PC-3 (cell line): ENCODE measurements around the gene NR2C2AP. TPM values are rescaled to one million over a fixed set of nuclear protein-coding genes. Genes with fewer than 3 reads are reported as not detected.

Experiments
- ATAC-seq: fragments of 200-7000 bp; cut with Tn5 transposase; 2 replicates; pipeline ENCODE4 v1.9.1; 2020; ENCODE audit warnings: mild to moderate bottlenecking, moderate library complexity
- BruUV-seq: library from RNA; stranded (reverse); fragments of 400-500 nt; replicated peaks from 2 replicates; lab custom pipeline; 2021; lab: Mats Ljungman, UMichigan
- CTCF ChIA-PET: fragments of 300-600 bp; sonication (Branson Sonifier 250); formaldehyde crosslinking; loops from one replicate; lab custom pipeline; 2022; ENCODE audit warnings: antibody characterized with exemption; lab: Charles Lee
- POLR2A ChIA-PET: fragments of 300-600 bp; sonication (Branson Sonifier 250); formaldehyde crosslinking; loops from one replicate; lab custom pipeline; 2022; ENCODE audit warnings: antibody characterized with exemption; ENCODE audit not compliant: unreplicated experiment; lab: Charles Lee
- DNase-seq: peaks from one replicate; pipeline ENCODE4 v3.0.0-alpha.2; 2015
- H2AFZ ChIP-seq: fragments of 300-600 bp; sonication (generic); 2 replicates; pipeline ENCODE4 v1.6.0; 2016; ENCODE audit warnings: antibody characterized with exemption, low read length
- H3F3A ChIP-seq: fragments of 300-600 bp; sonication (generic); one replicate; pipeline ENCODE4 v1.6.0; 2017; ENCODE audit warnings: antibody characterized with exemption, low read length, control low read depth, mild to moderate bottlenecking; ENCODE audit not compliant: unreplicated experiment
- H3K27ac ChIP-seq: fragments of 300-600 bp; sonication (generic); 2 replicates; pipeline ENCODE4 v1.5.1; 2016; ENCODE audit warnings: mild to moderate bottlenecking, low read length
- H3K27me3 ChIP-seq: fragments of 300-600 bp; sonication (generic); 2 replicates; pipeline ENCODE4 v1.6.1; 2016; ENCODE audit warnings: low read length, mixed read lengths
- H3K36me3 ChIP-seq: fragments of 300-600 bp; sonication (generic); 2 replicates; pipeline ENCODE4 v1.6.1; 2016; ENCODE audit warnings: low read depth, mixed run types, low read length, mixed read lengths
- H3K4me1 ChIP-seq: fragments of 300-600 bp; sonication (generic); 2 replicates; pipeline ENCODE4 v1.5.1; 2016; ENCODE audit warnings: low read length; ENCODE audit not compliant: insufficient read depth
- H3K4me2 ChIP-seq: fragments of 300-600 bp; sonication (generic); 2 replicates; pipeline ENCODE4 v1.6.0; 2016; ENCODE audit warnings: low read length
- H3K4me3 ChIP-seq: fragments of 300-600 bp; sonication (generic); 2 replicates; pipeline ENCODE4 v1.5.1; 2016; ENCODE audit warnings: mild to moderate bottlenecking, low read length, mixed read lengths
- H3K79me2 ChIP-seq: fragments of 300-600 bp; sonication (generic); 2 replicates; pipeline ENCODE4 v1.6.1; 2017; ENCODE audit warnings: low read length, mixed read lengths
- H3K9ac ChIP-seq: fragments of 300-600 bp; sonication (generic); 2 replicates; pipeline ENCODE4 v1.6.0; 2016; ENCODE audit warnings: mild to moderate bottlenecking, low read length
- H3K9me2 ChIP-seq: fragments of 300-600 bp; sonication (generic); replicated peaks from 2 replicates; pipeline ENCODE4 v1.6.1; 2016; ENCODE audit warnings: mixed run types, low read length, mixed read lengths
- H3K9me3 ChIP-seq: fragments of 300-600 bp; sonication (generic); 2 replicates; pipeline ENCODE4 v1.6.1; 2016; ENCODE audit warnings: low read length, mixed read lengths
- H4K20me1 ChIP-seq: fragments of 300-600 bp; sonication (generic); 2 replicates; pipeline ENCODE4 v1.6.1; 2016; ENCODE audit warnings: low read length, mixed read lengths
- CTCF ChIP-seq: fragments of 300-600 bp; sonication (generic); conservative IDR thresholded peaks from 2 replicates; pipeline ENCODE4 v1.5.1; 2017; ENCODE audit warnings: antibody characterized with exemption, low read depth, mild to moderate bottlenecking, low read length
- EZH2 ChIP-seq: fragments of 300-600 bp; sonication (generic); IDR thresholded peaks from one replicate; pipeline ENCODE4 v1.6.1; 2017; ENCODE audit warnings: antibody characterized with exemption, mild to moderate bottlenecking, low read length; ENCODE audit not compliant: unreplicated experiment
- EZH2phosphoT487 ChIP-seq: fragments of 300-600 bp; sonication (generic); IDR thresholded peaks from 2 replicates; pipeline ENCODE4 v1.6.1; 2018; ENCODE audit warnings: mild to moderate bottlenecking, antibody characterized with exemption, low read length, borderline replicate concordance
- intact Hi-C: fragments of 100-400 bp; cut with micrococcal nuclease; formaldehyde crosslinking; loops from 2 replicates; pipeline ENCODE4 v1.9.0; 2023
- total RNA-seq: library from RNA; depleted of rRNA; stranded (reverse); fragments of >200 nt; gene quantifications from 2 replicates; pipeline ENCODE4 v1.2.3, GENCODE V29; 2014

The NR2C2AP gene
- total RNA-seq, 1 experiment from 2014 or later: 39.3 TPM

GRCh38 chr19:19240476-19240875 is 37.3 kb upstream of the NR2C2AP start:
- H3K9me3 ChIP-seq: no peaks in the 10 kb centered on the region
- CTCF ChIA-PET: no interaction called here
- BruUV-seq: no TSS peak
- no peak overlapping the region for H3K9ac ChIP-seq
- no peaks in the 10 kb centered on the region for H3K4me1 ChIP-seq
- no peaks in the 10 kb centered on the region for H3K79me2 ChIP-seq
- H3K27ac ChIP-seq: no peak overlapping the region
- no peak for TF ChIP-seq EZH2
- no peak for TF ChIP-seq CTCF
- no peak for TF ChIP-seq EZH2phosphoT487
- H3F3A ChIP-seq: no peaks in the 10 kb centered on the region
- no peaks in the 10 kb centered on the region for H4K20me1 ChIP-seq
- no peak for ATAC-seq
- POLR2A ChIA-PET: no interaction called here
- no peak for DNase-seq
- H3K4me3 ChIP-seq: no peak overlapping the region
- H3K36me3 ChIP-seq: no peaks in the 10 kb centered on the region
- H3K27me3 ChIP-seq: no peaks in the 10 kb centered on the region
- H3K4me2 ChIP-seq: no peak overlapping the region
- intact Hi-C loops: no loop called here
- H2AFZ ChIP-seq: no peak overlapping the region
- H3K9me2 ChIP-seq: no peaks in the 10 kb centered on the region

GRCh38 chr19:19239675-19240074 is 36.5 kb upstream of the NR2C2AP start:
- peaks cover 4% of the 10 kb centered on the region for H3K9me3 ChIP-seq
- intact Hi-C loops: no loop called here
- POLR2A ChIA-PET: no interaction called here
- no TSS peak for BruUV-seq
- H3K79me2 ChIP-seq: no peaks in the 10 kb centered on the region
- no peak overlapping the region for H3K4me2 ChIP-seq
- CTCF ChIA-PET: no interaction called here
- no peaks in the 10 kb centered on the region for H3K9me2 ChIP-seq
- no peaks in the 10 kb centered on the region for H4K20me1 ChIP-seq
- no peaks in the 10 kb centered on the region for H3K27me3 ChIP-seq
- H3K27ac ChIP-seq: no peak overlapping the region
- H3K36me3 ChIP-seq: no peaks in the 10 kb centered on the region
- no peak overlapping the region for H2AFZ ChIP-seq
- TF ChIP-seq CTCF: no peak
- no peak for TF ChIP-seq EZH2
- no peaks in the 10 kb centered on the region for H3K4me1 ChIP-seq
- H3K9ac ChIP-seq: no peak overlapping the region
- no peak overlapping the region for H3K4me3 ChIP-seq
- no peaks in the 10 kb centered on the region for H3F3A ChIP-seq
- ATAC-seq: no peak
- DNase-seq: no peak

- Histone ChIP-seq H3K4me1 (no peaks in the 10 kb centered on the region), H3K36me3 (no peaks in the 10 kb centered on the region), H3K4me3 (no peak overlapping the region), H3K9me2 (no peaks in the 10 kb centered on the region), H3K9me3 (peaks cover 8% of the 10 kb centered on the region), H3K79me2 (no peaks in the 10 kb centered on the region), H2AFZ (no peak overlapping the region), H4K20me1 (no peaks in the 10 kb centered on the region), H3K4me2 (no peak overlapping the region), H3F3A (no peaks in the 10 kb centered on the region), H3K27me3 (no peaks in the 10 kb centered on the region), H3K9ac (no peak overlapping the region), H3K27ac (no peak overlapping the region)
- ATAC-seq (no peak), DNase-seq (no peak)
- intact Hi-C loops: no loop called here
- TF ChIP-seq EZH2: no peak
- TF ChIP-seq EZH2phosphoT487: no peak
- TF ChIP-seq CTCF: no peak
- BruUV-seq: no TSS peak
- POLR2A ChIA-PET: no interaction called here
- CTCF ChIA-PET: no interaction called here
These were observed 35.1 kb upstream of the NR2C2AP start for GRCh38 chr19:19238126-19238894.
